ENCODE measurements around the gene MT1H. TPM values are rescaled to one million over a fixed set of nuclear protein-coding genes. Genes with fewer than 3 reads are reported as not detected.

Gene MT1H
- total RNA-seq = not detected in 2 replicates

DNA sequence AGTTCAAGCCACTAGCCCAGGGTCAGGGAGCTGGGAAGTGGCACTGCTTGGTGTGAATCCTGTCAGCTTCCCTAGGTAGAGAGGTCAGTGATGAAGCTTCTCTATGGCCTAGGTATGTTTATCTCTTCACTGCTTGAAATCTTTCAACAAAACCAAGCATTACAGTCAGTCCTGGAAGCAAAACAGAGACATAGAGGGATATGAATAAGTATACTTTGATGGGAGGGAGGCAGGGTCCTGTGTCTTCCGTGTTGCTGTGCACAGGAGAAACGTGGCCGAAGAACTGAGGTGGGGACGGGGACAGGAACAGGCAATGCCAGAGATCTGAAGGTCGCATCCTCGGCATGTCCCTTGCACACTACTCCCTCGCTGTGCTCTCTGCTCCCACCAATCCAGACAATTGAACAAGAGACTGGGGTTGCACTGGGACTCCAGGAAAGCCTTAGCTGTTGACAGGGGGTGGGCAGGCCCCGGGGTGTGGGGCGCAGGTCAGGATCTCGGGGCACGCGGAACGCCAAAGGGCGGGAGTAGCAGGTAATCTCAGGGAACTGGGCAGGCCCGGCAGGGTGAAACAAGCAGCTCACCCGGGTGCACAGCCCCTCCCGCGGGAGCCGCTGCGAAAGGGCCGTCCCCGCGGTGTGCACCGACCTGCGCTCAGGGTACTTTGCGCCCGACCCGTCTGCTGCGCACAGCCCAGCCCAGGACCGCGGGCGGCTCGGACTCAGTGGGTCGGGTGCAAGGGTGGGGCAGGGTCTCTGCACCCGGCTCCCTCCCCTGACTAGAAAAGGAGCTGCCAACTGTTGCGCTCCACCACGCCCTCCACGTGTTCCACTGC lies at the start of gene MT1H:
Gene MT1H (plus strand): TSS at position 810 of the 835 bp plus-strand sequence. CDS start 71 bp downstream, outside the sequence.

DNA sequence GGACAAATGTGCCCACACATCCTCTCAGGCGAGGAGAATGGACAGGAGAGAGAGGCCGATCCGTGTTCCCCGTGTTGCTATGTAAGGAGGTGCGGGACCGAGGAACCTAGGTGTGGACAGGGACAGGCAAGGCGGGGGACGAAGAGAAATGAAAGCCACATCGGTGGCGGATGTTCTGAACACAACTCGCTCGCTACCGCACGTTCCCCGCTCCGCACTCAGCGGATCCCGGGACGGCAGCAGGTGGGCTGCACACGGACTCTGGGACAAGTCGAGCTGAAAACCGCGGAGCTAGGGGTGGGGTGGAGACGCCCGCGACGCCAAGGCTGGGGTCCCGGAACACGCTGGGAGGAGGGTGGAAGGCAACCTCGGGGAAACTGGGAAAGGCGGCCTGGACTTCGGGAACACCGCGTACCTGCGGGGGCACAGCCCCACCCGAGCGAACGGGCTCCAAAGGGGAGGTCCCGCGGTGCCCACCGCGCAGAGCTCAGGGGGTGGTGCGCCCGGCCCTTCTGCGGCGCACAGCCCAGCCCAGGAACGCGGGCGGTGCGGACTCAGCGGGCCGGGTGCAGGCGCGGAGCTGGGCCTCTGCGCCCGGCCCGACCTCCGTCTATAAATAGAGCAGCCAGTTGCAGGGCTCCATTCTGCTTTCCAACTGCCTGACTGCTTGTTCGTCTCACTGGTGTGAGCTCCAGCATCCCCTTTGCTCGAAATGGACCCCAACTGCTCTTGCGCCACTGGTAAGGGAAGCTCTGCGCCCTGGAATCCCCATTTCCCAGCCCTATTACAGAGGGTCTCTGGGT lies 44.3 kb upstream of the MT1H start, which contains the start of gene MT1E:
Gene MT1E (plus strand): TSS at position 642 of the 803 bp plus-strand sequence. CDS start 71 bp downstream, at position 713.

DNA sequence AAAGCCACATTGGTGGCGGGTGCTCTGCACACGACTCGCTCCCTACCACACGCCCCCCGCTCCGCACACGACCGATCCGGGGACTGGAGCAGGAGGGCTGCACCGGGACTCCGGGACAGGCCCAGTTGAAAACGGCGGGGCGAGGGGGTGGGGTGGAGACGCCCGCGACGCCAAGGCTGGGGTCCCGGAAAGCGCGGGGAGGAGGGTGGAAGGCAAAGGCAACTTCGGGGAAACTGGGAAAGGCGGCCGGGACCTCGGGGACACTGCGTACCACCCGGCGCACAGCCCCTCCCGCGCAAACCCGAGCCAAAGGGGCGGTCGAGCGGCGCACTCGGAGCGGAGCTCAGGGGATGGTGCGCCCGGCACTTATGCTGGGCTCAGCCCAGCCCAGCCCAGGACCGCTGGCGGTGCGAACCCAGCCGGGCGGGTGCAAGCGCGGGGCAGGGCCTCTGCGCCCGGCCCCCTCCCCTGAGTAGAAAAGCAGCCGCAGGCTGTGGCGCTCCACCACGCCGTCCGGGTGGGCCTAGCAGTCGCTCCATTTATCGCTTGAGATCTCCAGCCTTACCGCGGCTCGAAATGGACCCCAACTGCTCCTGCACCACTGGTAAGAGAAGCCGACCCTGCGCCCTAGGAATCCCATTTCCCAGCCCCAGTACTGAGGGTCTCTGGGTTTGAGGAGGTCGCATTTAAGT lies 37.3 kb upstream of the MT1H start, which contains the start of gene MT1M:
Gene MT1M (plus strand): TSS at position 504 of the 692 bp plus-strand sequence. CDS start 73 bp downstream, at position 577.

DNA sequence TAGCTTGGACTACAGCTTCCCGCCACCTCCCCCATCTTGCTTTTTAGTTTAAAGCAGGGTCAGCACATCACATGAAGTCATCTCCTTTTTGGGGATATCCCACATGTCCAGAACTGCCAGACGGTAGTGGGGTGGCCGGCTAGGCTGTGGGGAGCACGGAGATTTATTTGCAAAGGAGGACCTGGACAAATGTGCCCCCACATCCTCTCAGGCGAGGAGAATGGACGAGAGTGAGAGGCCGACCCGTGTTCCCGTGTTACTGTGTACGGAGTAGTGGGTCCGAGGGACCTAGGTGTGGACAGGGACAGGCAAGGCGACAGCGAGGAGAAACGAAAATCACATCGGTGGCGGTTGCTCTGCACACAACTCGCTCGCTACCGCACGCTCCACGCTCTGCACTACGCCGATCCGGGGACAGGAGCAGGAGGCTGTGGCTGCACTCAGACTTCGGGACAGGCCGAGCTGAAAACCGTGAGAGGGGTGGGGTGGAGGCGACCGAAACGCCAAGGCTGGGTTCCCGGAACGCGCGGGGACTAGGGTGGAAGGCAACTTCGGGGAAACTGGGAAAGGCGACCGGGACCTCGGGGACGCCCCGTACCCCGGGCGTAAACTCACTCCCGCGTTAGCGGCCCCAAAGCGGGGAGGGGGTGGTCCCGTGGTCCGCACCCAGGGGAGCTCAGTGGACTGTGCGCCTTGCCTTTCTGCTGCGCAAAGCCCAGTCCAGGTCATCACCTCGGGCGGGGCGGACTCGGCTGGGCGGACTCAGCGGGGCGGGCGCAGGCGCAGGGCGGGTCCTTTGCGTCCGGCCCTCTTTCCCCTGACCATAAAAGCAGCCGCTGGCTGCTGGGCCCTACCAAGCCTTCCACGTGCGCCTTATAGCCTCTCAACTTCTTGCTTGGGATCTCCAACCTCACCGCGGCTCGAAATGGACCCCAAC lies 31.5 kb upstream of the MT1H start, which contains the start of gene MT1A:
Gene MT1A (plus strand): TSS at position 853 of the 937 bp plus-strand sequence. CDS start 73 bp downstream, at position 926.

DNA sequence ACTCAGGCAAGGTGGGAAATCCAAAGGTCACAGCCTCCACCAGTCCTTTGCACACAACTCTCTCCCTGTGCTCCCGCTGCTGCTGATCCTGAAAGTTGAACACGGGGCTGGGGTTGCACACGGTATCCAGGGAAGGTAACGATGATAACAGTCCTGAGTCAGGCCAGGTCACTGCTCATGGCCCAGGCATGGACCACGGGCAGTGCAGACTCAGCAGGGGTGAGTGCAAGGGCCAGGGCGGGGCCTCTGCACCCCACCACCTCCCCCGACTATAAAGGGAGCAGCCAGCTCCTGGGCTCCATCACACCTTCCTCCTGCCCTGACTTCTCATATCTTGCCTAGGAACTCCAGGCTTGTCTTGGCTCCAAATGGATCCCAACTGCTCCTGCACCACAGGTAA lies 18.0 kb upstream of the MT1H start, which contains the start of gene MT1B:
Gene MT1B (plus strand): TSS at position 301 of the 400 bp plus-strand sequence. CDS start 68 bp downstream, at position 369.

DNA sequence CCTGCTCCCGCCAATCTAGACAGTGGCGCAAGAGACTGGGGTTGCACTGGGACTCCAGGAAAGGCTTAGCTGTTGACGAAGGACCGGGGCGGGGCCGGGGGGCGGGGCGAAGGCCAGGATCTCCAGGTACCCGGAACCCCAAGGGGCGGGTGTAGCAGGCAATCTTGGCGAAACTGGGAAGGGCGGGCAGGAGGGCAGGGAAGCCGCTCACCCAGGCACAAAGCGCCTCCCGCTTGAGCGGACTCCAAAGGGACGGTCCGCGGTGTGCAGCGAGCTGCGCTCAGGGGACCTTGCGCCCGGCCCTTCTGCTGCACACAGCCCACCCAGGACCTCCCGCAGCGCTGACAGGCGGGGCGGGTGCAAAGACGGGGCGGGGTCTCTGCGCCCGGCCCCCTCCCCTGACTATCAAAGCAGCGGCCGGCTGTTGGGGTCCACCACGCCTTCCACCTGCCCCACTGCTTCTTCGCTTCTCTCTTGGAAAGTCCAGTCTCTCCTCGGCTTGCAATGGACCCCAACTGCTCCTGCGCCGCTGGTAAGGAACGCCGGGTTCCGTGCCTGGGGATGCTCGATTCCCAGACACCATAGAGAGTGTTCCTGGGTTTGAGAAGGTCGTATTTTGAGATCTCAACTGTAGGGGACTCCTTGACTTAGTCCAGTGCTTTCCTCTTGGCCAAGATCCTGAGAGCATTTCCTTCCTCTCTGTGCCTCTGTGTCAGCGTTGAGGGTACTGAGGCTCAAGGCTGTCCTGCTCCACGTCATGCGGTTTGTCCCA lies 11.9 kb upstream of the MT1H start, which contains the start of gene MT1F:
Gene MT1F (plus strand): TSS at position 405 of the 772 bp plus-strand sequence. CDS start 100 bp downstream, at position 505.

DNA sequence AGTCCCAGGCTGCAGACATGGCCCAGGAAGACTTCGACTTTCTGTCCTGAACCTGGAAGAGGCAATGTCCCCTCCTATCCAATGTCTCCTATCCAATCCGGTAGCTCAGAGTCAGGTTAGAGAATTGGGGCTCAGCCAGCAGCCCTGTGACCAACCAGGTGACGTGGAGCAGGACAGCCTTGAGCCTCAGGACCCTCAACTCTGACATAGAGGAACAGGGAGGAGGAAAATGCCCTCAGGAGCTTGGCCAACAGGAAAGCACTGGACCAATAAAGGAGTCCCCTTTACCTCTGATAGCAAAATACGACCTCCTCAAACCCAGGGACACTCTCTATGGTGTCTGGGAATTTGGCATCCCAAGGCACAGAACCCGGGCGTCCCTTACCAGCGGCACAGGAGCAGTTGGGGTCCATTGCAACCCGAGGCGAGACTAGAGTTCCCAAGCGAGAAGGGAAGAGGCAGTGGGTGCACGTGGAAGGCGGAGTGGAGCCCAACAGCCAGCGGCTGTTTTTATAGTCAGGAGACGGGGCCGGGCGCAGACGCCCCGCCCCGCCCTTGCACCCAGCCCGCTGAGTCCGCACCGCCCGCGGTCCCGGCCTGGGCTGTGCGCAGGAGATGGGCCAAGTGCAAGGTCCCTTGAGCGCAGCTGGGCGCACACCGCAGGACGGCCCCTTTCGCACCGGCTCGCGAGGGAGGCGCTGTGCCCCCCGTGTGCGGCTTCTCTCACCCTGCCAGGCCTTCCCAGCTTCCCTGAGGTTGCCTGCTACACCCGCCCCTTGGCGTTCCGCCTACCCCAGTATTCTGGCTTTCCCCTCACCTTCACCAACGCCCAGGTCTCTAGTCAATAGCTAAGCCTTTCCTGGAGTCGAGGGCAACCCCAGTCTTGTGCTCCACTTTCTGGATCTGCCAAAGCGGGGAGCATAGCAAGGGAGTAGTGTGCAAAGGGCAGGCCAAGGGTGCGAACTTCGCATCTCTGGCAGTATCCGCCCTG lies 1.7 kb upstream of the MT1H start, which contains the start of gene MT1G:
Gene MT1G (minus strand): TSS at position 485 of the 991 bp plus-strand sequence. CDS start 72 bp downstream, at position 413.

DNA sequence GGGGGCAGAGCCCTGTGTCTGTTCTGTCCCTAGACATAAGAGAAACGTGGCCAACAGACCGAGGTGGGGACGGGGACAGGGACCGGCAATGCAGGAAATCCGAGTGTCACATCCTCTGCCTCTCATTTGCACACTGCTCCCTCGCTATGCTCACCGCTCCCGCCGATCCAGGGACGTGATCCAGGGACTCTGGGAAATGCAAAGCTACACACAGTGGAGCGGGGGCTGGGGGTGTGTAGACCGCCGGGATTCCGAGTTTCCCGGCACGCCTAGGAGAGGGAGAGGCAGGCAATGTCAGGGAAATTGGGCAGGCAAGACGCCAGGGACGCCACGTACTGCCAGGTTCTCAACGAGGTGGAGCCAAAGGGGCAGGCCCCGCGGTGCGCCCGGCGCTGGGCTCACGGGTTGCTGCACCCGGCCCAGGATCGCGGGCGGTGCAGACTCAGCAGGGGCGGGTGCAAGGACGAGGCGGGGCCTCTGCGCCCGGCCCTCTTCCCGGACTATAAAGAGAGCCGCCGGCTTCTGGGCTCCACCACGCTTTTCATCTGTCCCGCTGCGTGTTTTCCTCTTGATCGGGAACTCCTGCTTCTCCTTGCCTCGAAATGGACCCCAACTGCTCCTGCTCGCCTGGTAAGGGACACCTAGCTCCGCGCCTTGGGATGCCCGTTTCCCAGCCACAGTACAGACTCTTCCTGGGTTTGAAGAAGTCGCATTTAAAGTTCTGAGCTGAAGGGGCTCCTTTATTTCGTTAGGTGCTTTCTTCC lies 12.5 kb downstream of the MT1H start, which contains the start of gene MT1X:
Gene MT1X (plus strand): TSS at position 532 of the 764 bp plus-strand sequence. CDS start 71 bp downstream, at position 603.

Other genes with a start within 250 kb of the MT1H start
- gene AMFR, start 244.3 kb upstream of the MT1H start, total RNA-seq = 191 and 338 TPM in 2 replicates
- 56.9 and 116 TPM in 2 replicates for gene NUDT21, start 218.5 kb upstream of the MT1H start, total RNA-seq
- 72.8 and 74.0 TPM in 2 replicates for gene OGFOD1, start 218.3 kb upstream of the MT1H start, total RNA-seq
- gene BBS2, start 149.8 kb upstream of the MT1H start, total RNA-seq = 72.9 and 108 TPM in 2 replicates
- gene MT4, start 104.7 kb upstream of the MT1H start, total RNA-seq = not detected in 2 replicates
- 0.66 TPM in 1 of 2 replicates, not detected in the other for gene MT3, start 80.3 kb upstream of the MT1H start, total RNA-seq
- gene MT2A, start 61.2 kb upstream of the MT1H start, total RNA-seq = 96.4 and 103 TPM in 2 replicates
- 167 and 190 TPM in 2 replicates for gene MT1E, start 44.0 kb upstream of the MT1H start, total RNA-seq
- 2.6 and 5.1 TPM in 2 replicates for gene MT1M, start 37.2 kb upstream of the MT1H start, total RNA-seq
- gene MT1A, start 31.1 kb upstream of the MT1H start, total RNA-seq = 1.5 and 1.7 TPM in 2 replicates
- not detected in 2 replicates for gene MT1B, start 17.9 kb upstream of the MT1H start, total RNA-seq
- 0.17 TPM in 1 of 2 replicates, not detected in the other for gene MT1F, start 11.9 kb upstream of the MT1H start, total RNA-seq
- 0.58 TPM in 1 of 2 replicates, not detected in the other for gene MT1G, start 1.7 kb upstream of the MT1H start, total RNA-seq
- 19.5 and 41.6 TPM in 2 replicates for gene MT1X, start 12.7 kb downstream of the MT1H start, total RNA-seq
- 45.2 and 63.4 TPM in 2 replicates for gene NUP93, start 60.3 kb downstream of the MT1H start, total RNA-seq
- not detected in 2 replicates for gene SLC12A3, start 195.4 kb downstream of the MT1H start, total RNA-seq